Measurements from ENCODE around the gene BTNL9. TPM values are rescaled to one million over a fixed set of nuclear protein-coding genes. Genes with fewer than 3 reads are reported as not detected.

Gene BTNL9
- total RNA-seq, 1 donor from 2014 or later = not detected

GRCh38 chr5:181056431-181056830 lies 16.4 kb downstream of the BTNL9 start:
- Histone ChIP-seq H3K36me3 (ENCODE audit: control insufficient read depth, insufficient read depth, low read length) (no peaks in the 10 kb centered on the region), H3K4me3 (ENCODE audit: low read depth, low read length) (no peak overlapping the region), H3K27me3 (ENCODE audit: control insufficient read depth, insufficient read depth, low read length) (peaks cover 68% of the 10 kb centered on the region)
- no peak for DNase-seq (ENCODE audit: low read depth)
- TF ChIP-seq CTCF (IDR thresholded peaks at IDR 0.05; ENCODE audit: insufficient read depth, low read length, poor library complexity, severe bottlenecking) = no peak

GRCh38 chr5:181058321-181058720 lies 18.3 kb downstream of the BTNL9 start:
- Histone ChIP-seq H3K36me3 (ENCODE audit: control insufficient read depth, insufficient read depth, low read length) (no peaks in the 10 kb centered on the region), H3K27me3 (ENCODE audit: control insufficient read depth, insufficient read depth, low read length) (peaks cover 61% of the 10 kb centered on the region), H3K4me3 (ENCODE audit: low read depth, low read length) (no peak overlapping the region)
- DNase-seq (ENCODE audit: low read depth) = no peak
- TF ChIP-seq CTCF (IDR thresholded peaks at IDR 0.05; ENCODE audit: insufficient read depth, low read length, poor library complexity, severe bottlenecking) = no peak

- DNase-seq (ENCODE audit: low read depth) = no peak
- H3K27me3 ChIP-seq (ENCODE audit: control insufficient read depth, insufficient read depth, low read length) = peaks cover 55% of the 10 kb centered on the region
- H3K4me3 ChIP-seq (ENCODE audit: low read depth, low read length) = no peak overlapping the region
- H3K36me3 ChIP-seq (ENCODE audit: control insufficient read depth, insufficient read depth, low read length) = no peaks in the 10 kb centered on the region
- TF ChIP-seq CTCF (IDR thresholded peaks at IDR 0.05; ENCODE audit: insufficient read depth, low read length, poor library complexity, severe bottlenecking) = no peak
Observed at GRCh38 chr5:181058786-181059296, 18.8 kb downstream of the BTNL9 start.

- no peak for TF ChIP-seq CTCF (IDR thresholded peaks at IDR 0.05; ENCODE audit: insufficient read depth, low read length, poor library complexity, severe bottlenecking)
- H3K36me3 ChIP-seq (ENCODE audit: control insufficient read depth, insufficient read depth, low read length) = no peaks in the 10 kb centered on the region
- no peak overlapping the region for H3K4me3 ChIP-seq (ENCODE audit: low read depth, low read length)
- no peak for DNase-seq (ENCODE audit: low read depth)
- H3K27me3 ChIP-seq (ENCODE audit: control insufficient read depth, insufficient read depth, low read length) = peaks cover 48% of the 10 kb centered on the region
Observed at GRCh38 chr5:181059297-181060230, 19.5 kb downstream of the BTNL9 start.

GRCh38 chr5:181060231-181060590 lies 20.1 kb downstream of the BTNL9 start:
- DNase-seq (ENCODE audit: low read depth) = no peak
- H3K4me3 ChIP-seq (ENCODE audit: low read depth, low read length) = no peak overlapping the region
- peaks cover 43% of the 10 kb centered on the region for H3K27me3 ChIP-seq (ENCODE audit: control insufficient read depth, insufficient read depth, low read length)
- TF ChIP-seq CTCF (IDR thresholded peaks at IDR 0.05; ENCODE audit: insufficient read depth, low read length, poor library complexity, severe bottlenecking) = no peak
- H3K36me3 ChIP-seq (ENCODE audit: control insufficient read depth, insufficient read depth, low read length) = no peaks in the 10 kb centered on the region
